K562 (cell line): ENCODE results near the gene EID2. TPM values are rescaled to one million over a fixed set of nuclear protein-coding genes. Genes with fewer than 3 reads are reported as not detected.

ENCODE experiments used
- ATAC-seq: fragments of 200-7000 bp; cut with Tn5 transposase; 3 replicates; pipeline ENCODE4 v1.9.1; 2020; ENCODE audit warnings: moderate library complexity
- BruUV-seq: library from RNA; stranded (reverse); fragments of 400-500 nt; replicated peaks from 2 replicates; lab custom pipeline; 2021; lab: Mats Ljungman, UMichigan
- CTCF ChIA-PET: fragments of 300-600 bp; formaldehyde crosslinking; extraction: SDS; loops from one replicate; lab custom pipeline; 2021; ENCODE audit warnings: low intra/inter-chr PET ratio; lab: Yijun Ruan, JAX
- POLR2A ChIA-PET: fragments of 300-600, 350-650 bp; sonication (Branson Sonifier 250); formaldehyde crosslinking; extraction: SDS; loops from one replicate; lab custom pipeline; 2021; ENCODE audit warnings: antibody characterized with exemption, inconsistent platforms; lab: Yijun Ruan, JAX
- DNase-seq, 4 experiments: peaks; one replicate each; pipeline versions ENCODE4 v3.0.0 to v3.0.0-alpha.2; 2011 to 2018; ENCODE audit warnings: low spot score in 3 of 4, mixed read lengths in 3 of 4; ENCODE audit errors: extremely low read depth in 1 of 4
- FAIRE-seq: peaks from 2 replicates; lab custom pipeline; 2011; peaks lifted over from hg19 to GRCh38; lab: Jason Lieb, UNC
- H2AFZ ChIP-seq: 2 replicates; pipeline ENCODE4 v1.6.0; 2011; ENCODE audit warnings: low read depth, low read length, control low read depth, inconsistent platforms
- H3K27ac ChIP-seq: fragments of 200-600 bp; 3 replicates; pipeline ENCODE4 v1.8.0; 2011; ENCODE audit warnings: low read depth, mild to moderate bottlenecking, control low read depth, inconsistent platforms, low read length, moderate library complexity, mixed read lengths; ENCODE audit errors: extremely low read depth
- H3K27me3 ChIP-seq, 2 experiments: fragments of 300-600 bp in 1 of 2; 2 replicates in 1 of 2; 3 replicates in 1 of 2; pipeline versions ENCODE4 v1.6.0 to v1.8.0; 2011; ENCODE audit warnings: inconsistent platforms in 2 of 2, low read length in 2 of 2, mild to moderate bottlenecking in 1 of 2, mixed read lengths in 1 of 2, moderate library complexity in 1 of 2; ENCODE audit not compliant: control insufficient read depth in 2 of 2, insufficient read depth in 2 of 2
- H3K36me3 ChIP-seq: fragments of 300-600 bp; 3 replicates; pipeline ENCODE4 v1.8.0; 2011; ENCODE audit warnings: mild to moderate bottlenecking, low read length, inconsistent platforms; ENCODE audit not compliant: control insufficient read depth, insufficient read depth
- H3K4me1 ChIP-seq, 2 experiments: fragments of 200-600 bp in 1 of 2; replicated peaks in 1 of 2; 2 replicates in 1 of 2; 3 replicates in 1 of 2; pipeline versions ENCODE4 v1.5.1 to v1.8.0; 2011; ENCODE audit warnings: inconsistent platforms in 2 of 2, low read length in 2 of 2, mild to moderate bottlenecking in 1 of 2, mixed read lengths in 1 of 2, moderate library complexity in 1 of 2; ENCODE audit not compliant: control insufficient read depth in 2 of 2, insufficient read depth in 2 of 2
- H3K4me2 ChIP-seq: 2 replicates; pipeline ENCODE4 v1.6.1; 2011; ENCODE audit warnings: low read length, control low read depth, inconsistent platforms, mixed read lengths; ENCODE audit not compliant: insufficient read depth
- H3K4me3 ChIP-seq: fragments of 200-600 bp; sonication (generic), shearing (Covaris generic); 2 replicates; pipeline ENCODE4 v1.5.1; 2016; ENCODE audit warnings: control low read depth, inconsistent platforms
- H3K79me2 ChIP-seq: fragments of 200-600 bp; 3 replicates; pipeline ENCODE4 v1.8.0; 2011; ENCODE audit warnings: low read length, inconsistent platforms; ENCODE audit not compliant: control insufficient read depth, insufficient read depth
- H3K9ac ChIP-seq, 2 experiments: 2 replicates each; pipeline versions ENCODE4 v1.6.0 to v1.6.1; 2011; ENCODE audit warnings: low read depth in 2 of 2, low read length in 2 of 2, control low read depth in 1 of 2, inconsistent platforms in 1 of 2, mild to moderate bottlenecking in 1 of 2, mixed read lengths in 1 of 2; ENCODE audit not compliant: insufficient read depth in 1 of 2
- H3K9me1 ChIP-seq: one replicate; pipeline ENCODE4 v1.6.0; 2011; ENCODE audit warnings: inconsistent platforms, mild to moderate bottlenecking, low read length, moderate library complexity; ENCODE audit not compliant: control insufficient read depth, insufficient read depth
- H3K9me3 ChIP-seq: replicated peaks from 2 replicates; pipeline ENCODE4 v1.5.1; 2011; ENCODE audit warnings: low read depth, low read length, inconsistent platforms; ENCODE audit not compliant: control insufficient read depth, insufficient read depth
- H4K20me1 ChIP-seq: replicated peaks from 2 replicates; pipeline ENCODE4 v1.6.1; 2011; ENCODE audit warnings: low read length, inconsistent platforms, mixed read lengths; ENCODE audit not compliant: control insufficient read depth, insufficient read depth
- GTF2F1 ChIP-seq: IDR thresholded peaks from 2 replicates; pipeline ENCODE4 v1.6.1; 2011; ENCODE audit warnings: low read depth, low read length, improper control_type of control experiment
- PPARD ChIP-seq: fragments of 250-450 bp; sonication (Bioruptor Pico); IDR thresholded peaks from 2 replicates; pipeline ENCODE4 v1.8.0; 2022; ENCODE audit warnings: inconsistent platforms, mild to moderate bottlenecking, moderate library complexity
- ZNF589 ChIP-seq: fragments of 200-800 bp; sonication (Bioruptor generic); IDR thresholded peaks from 2 replicates; pipeline ENCODE4 v1.6.1; 2016; ENCODE audit warnings: low read depth, missing genetic modification characterization, missing compliant biosample characterization
- WGBS: fragments of 100-300 bp; shearing (Covaris generic); methylation state at CpG from one replicate; pipeline ENCODE4 v1.1.6; 2016; ENCODE audit warnings: low coverage, mixed read lengths; ENCODE audit not compliant: insufficient coverage; ENCODE audit errors: missing lambda C conversion rate; 5-methylcytosine and 5-hydroxymethylcytosine counted together
- in situ Hi-C: fragments of 300-500 bp; cut with MboI; formaldehyde crosslinking; loops from 4 replicates; pipeline ENCODE4 v1.15.0; 2018; ENCODE audit warnings: inconsistent platforms, mixed read lengths
- intact Hi-C: fragments of 100-400 bp; cut with micrococcal nuclease; formaldehyde crosslinking; loops from 2 replicates; pipeline ENCODE4 v1.14.2; 2022
- polyA plus RNA-seq, 8 experiments: library from polyadenylated mRNA; depleted of rRNA in 4 of 8; stranded (reverse) in 5 of 8; unstranded in 3 of 8; fragments of >200 nt; fragmentation: Nextera tagmentation in 2 of 8; fragmentation: Illumina TruSeq in 1 of 8; extraction: Ambion mirVana in 2 of 8; extraction: Trizol in 1 of 8; gene quantifications; 2 replicates each; pipeline versions ENCODE4 v1.2.1 to v1.2.3, GENCODE V29; 2011 to 2014; ENCODE audit warnings: inconsistent platforms in 1 of 8, missing spikeins in 1 of 8
- total RNA-seq, 7 experiments: library from RNA; depleted of rRNA in 6 of 7; stranded (reverse); fragments of >200 nt in 6 of 7; fragmentation: Illumina TruSeq in 2 of 7; extraction: Trizol in 2 of 7; gene quantifications; 2 replicates each; pipeline versions ENCODE4 v1.2.1 to v1.2.3, GENCODE V29; 2011 to 2021; ENCODE audit warnings: low replicate concordance in 1 of 7
- TF ChIP-seq, protein P1 (sequence below): IDR thresholded peaks from 2 replicates; pipeline ENCODE4 v1.6.1; 2012; ENCODE audit warnings: low read depth, low read length, improper control_type of control experiment, borderline replicate concordance
- TF ChIP-seq, protein P2 (sequence below), 3 experiments: fragments of 200-800 bp in 1 of 3; sonication (Bioruptor generic) in 1 of 3; sonication (generic) in 1 of 3; formaldehyde crosslinking in 1 of 3; IDR thresholded peaks; 2 replicates each; pipeline versions ENCODE4 v1.6.1 to v1.8.0; 2016 to 2022; ENCODE audit warnings: mild to moderate bottlenecking in 2 of 3, missing compliant biosample characterization in 2 of 3, missing genetic modification characterization in 2 of 3, missing genetic modification reagents in 1 of 3

The EID2 gene
- total and polyA plus RNA-seq, 9 of the 15 experiments (the other 6 are each of a cell fraction or from before 2014, with no cell fraction given), result 2.5 to 18.5 (median 11.3) TPM

DNA sequence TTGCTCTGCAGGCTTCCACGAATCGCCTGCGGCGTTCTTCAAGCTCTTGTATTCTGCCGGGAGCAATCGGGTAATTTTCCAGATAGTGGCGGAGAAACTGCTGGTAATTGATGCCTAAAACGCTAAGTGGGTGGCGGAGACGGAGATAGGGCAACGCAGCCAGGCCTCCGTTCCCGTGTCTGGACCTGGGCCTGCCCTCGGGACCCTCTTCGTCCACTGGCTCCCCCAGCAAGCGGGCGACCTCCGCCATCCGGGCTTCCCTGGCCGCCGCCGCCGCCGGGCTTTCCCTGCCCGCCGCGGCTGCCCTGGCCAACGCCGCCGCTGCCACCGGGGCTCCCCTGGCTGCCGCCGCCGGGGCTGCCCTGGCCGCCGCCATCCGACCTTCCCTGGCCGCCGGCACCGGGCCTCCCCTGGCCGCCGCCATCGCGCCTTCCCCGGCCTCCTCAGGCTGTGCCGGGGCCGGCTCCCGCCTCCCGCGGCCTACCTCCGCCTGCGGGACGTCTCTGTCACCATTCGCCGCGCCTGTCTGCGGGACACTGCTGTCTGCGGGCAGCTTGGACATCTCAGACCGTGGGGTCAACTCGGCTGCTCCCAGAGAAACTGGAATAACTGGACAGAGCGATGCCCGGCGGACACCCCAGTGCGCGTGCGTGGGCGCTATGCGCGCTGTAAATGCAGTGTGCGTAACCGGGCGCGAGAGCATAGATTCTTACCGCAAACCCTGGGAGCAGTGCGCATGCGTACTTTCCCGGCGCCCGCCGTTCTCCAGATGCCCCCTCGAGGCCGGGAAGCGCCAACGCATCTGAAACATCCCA, at the start of gene EID2 (continued):
- TF ChIP-seq, protein P1, sequence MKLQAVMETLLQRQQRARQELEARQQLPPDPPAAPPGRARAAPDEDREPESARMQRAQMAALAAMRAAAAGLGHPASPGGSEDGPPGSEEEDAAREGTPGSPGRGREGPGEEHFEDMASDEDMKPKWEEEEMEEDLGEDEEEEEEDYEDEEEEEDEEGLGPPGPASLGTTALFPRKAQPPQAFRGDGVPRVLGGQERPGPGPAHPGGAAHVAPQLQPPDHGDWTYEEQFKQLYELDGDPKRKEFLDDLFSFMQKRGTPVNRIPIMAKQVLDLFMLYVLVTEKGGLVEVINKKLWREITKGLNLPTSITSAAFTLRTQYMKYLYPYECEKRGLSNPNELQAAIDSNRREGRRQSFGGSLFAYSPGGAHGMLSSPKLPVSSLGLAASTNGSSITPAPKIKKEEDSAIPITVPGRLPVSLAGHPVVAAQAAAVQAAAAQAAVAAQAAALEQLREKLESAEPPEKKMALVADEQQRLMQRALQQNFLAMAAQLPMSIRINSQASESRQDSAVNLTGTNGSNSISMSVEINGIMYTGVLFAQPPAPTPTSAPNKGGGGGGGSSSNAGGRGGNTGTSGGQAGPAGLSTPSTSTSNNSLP, result no peak
- TF ChIP-seq ZNF589, result no peak
- no peak for TF ChIP-seq PPARD

GRCh38 chr19:39588066-39588465, 48.1 kb upstream of the EID2 start:
- intact Hi-C loops, result no loop called here
- WGBS, result 0% methylated on average over 2 of the region's 2 CpGs
- POLR2A ChIA-PET, result no interaction called here

More at GRCh38 chr19:39588066-39588465, 48.1 kb upstream of the EID2 start:
- no peak overlapping the region for H2AFZ ChIP-seq
- H3K4me1 ChIP-seq, result no peaks in the 10 kb centered on the region
- no peaks in the 10 kb centered on the region for H3K9me3 ChIP-seq
- no peak overlapping the region for H3K9ac ChIP-seq
- CTCF ChIA-PET, result interaction anchor here (0.5 kb wide), 1 partner anchor 459 kb away, joined by 7 read pairs; no protein-coding TSS in a partner anchor
- in situ Hi-C loops, result no loop called here
- no peak for ATAC-seq
- no peaks in the 10 kb centered on the region for H4K20me1 ChIP-seq
- no peak overlapping the region for H3K27ac ChIP-seq
- FAIRE-seq, result no peak
- no peak overlapping the region for H3K4me2 ChIP-seq
- H3K79me2 ChIP-seq, result no peaks in the 10 kb centered on the region
- peaks cover 0 to 10% of the 10 kb centered on the region in 2 experiments; a peak in 2 of 5 replicates for H3K27me3 ChIP-seq
- BruUV-seq, result no TSS peak
- H3K9me1 ChIP-seq, result no peaks in the 10 kb centered on the region
- no peak for DNase-seq
- H3K4me3 ChIP-seq, result no peak overlapping the region
- no peaks in the 10 kb centered on the region for H3K36me3 ChIP-seq
- no peak for TF ChIP-seq GTF2F1
- TF ChIP-seq, protein P2, sequence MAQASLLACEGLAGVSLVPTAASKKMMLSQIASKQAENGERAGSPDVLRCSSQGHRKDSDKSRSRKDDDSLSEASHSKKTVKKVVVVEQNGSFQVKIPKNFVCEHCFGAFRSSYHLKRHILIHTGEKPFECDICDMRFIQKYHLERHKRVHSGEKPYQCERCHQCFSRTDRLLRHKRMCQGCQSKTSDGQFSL (CRISPR knock-in tag; IDR thresholded peaks at IDR 0.05), result no peak
- TF ChIP-seq, protein P2 (tag; IDR thresholded peaks at IDR 0.05), result no peak
